COLO829 (cell line): ENCODE data around the gene EFNA3.
"Not testable (repeated sequence)": the region's sequence is repeated elsewhere in the genome, so short reads cannot be mapped to it uniquely, and the experiment has no call there.

Source experiments
- DNase-seq: peaks from one replicate; pipeline ENCODE4 v3.0.0; 2012; ENCODE audit warnings: low spot score

EFNA3 gene

GRCh38 chr1:155110826-155111225 lies 32.2 kb downstream of the EFNA3 start:
- DNase-seq = no peak

GRCh38 chr1:155113450-155113980 lies 34.9 kb downstream of the EFNA3 start:
- DNase-seq = no peak

- no peak for DNase-seq
Measured at GRCh38 chr1:155116113-155116764, 37.6 kb downstream of the EFNA3 start.

GRCh38 chr1:155117610-155118009 lies 39.0 kb downstream of the EFNA3 start:
- no peak for DNase-seq

- DNase-seq = not testable (repeated sequence)
Measured at GRCh38 chr1:155118090-155118489, 39.5 kb downstream of the EFNA3 start.

GRCh38 chr1:155120253-155120652 lies 41.6 kb downstream of the EFNA3 start:
- no peak for DNase-seq

GRCh38 chr1:155121249-155121648 lies 42.6 kb downstream of the EFNA3 start:
- DNase-seq = no peak

- no peak for DNase-seq
Measured at GRCh38 chr1:155122308-155122707, 43.7 kb downstream of the EFNA3 start.

- no peak for DNase-seq
Measured at GRCh38 chr1:155123801-155124200, 45.2 kb downstream of the EFNA3 start.

- DNase-seq = no peak
Measured at GRCh38 chr1:155124503-155125463, 46.1 kb downstream of the EFNA3 start.

GRCh38 chr1:155125511-155125945 lies 46.9 kb downstream of the EFNA3 start:
- DNase-seq = no peak

GRCh38 chr1:155125946-155126555 lies 47.4 kb downstream of the EFNA3 start:
- DNase-seq = no peak

GRCh38 chr1:155126556-155127104 lies 48.0 kb downstream of the EFNA3 start:
- DNase-seq = no peak

- DNase-seq = peak; percentile 77
Measured at GRCh38 chr1:155127105-155127966, 48.7 kb downstream of the EFNA3 start, which contains the start of gene EFNA1. Gene EFNA1 (plus strand): TSS chr1:155127876. CDS start chr1:155127978, 102 bp downstream.

- DNase-seq = no peak
Measured at GRCh38 chr1:155127967-155128754, 49.5 kb downstream of the EFNA3 start.

GRCh38 chr1:155128755-155129473 lies 50.3 kb downstream of the EFNA3 start:
- DNase-seq = no peak

GRCh38 chr1:155130272-155131006 lies 51.8 kb downstream of the EFNA3 start:
- DNase-seq = no peak

- no peak for DNase-seq
Measured at GRCh38 chr1:155131285-155131684, 52.6 kb downstream of the EFNA3 start.

GRCh38 chr1:155131856-155132255 lies 53.2 kb downstream of the EFNA3 start:
- no peak for DNase-seq
